Measurements from ENCODE around the gene NR2E1.

NR2E1 gene

DNA sequence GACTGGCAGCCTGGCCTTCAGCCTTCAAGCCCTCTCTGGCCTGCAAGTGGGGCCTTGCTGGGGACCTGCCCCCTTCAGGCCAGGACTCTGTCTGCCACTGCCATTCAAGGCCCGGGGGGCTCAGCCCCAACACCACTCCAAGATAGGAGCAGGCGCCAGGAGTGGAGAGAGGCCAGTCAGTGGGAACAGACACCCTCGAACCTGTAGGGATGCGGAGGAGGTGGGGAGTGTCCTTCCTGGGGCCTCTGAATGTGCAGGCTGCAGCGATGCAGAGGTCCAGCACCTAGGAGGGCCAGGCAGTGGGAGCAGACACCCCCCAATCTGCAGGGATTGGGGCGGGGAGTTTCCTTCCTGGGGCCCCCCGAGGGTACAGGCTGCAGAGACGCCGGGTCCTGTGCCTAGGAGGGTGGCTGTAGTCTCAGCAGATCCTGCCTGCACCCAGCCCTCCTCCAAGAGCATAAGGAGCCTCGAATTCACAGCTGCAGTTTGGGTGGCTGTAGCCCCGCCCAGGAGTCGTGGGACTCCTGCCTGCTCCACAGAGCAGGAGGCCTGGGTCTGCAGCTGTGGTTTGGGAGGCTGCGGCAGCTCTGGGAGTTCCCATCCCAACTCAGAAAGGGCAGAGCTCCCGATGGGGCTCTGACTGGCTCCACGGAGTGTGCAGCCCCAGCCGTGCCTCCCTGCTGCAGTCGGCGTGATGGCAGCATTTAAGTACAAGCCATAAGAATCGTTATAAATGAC, 33.1 kb downstream of the NR2E1 start:
- Histone ChIP-seq H3K27ac (no peak overlapping the region), H3K4me3 (no peak overlapping the region)

DNA sequence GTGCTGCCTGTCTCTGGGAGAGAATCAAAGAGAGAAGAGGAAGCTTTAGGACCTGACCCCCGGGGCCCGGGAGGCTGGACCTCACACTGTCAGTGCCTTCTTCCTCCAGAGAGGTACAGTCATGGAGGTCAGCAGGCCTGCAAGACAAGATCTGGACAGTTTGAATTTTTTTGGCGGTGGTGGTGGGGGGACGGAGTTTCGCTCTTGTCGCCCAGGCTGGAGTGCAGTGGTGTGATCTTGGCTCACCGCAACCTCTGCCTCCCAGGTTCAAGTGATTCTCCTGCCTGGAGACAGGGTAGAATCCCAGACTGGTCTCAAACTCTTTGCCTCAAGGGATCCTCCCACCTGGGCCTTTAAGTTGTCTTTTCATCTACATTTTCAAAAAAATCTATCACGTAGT, 34.4 kb downstream of the NR2E1 start:
- Histone ChIP-seq H3K4me3 (no peak overlapping the region), H3K27ac (no peak overlapping the region)

DNA sequence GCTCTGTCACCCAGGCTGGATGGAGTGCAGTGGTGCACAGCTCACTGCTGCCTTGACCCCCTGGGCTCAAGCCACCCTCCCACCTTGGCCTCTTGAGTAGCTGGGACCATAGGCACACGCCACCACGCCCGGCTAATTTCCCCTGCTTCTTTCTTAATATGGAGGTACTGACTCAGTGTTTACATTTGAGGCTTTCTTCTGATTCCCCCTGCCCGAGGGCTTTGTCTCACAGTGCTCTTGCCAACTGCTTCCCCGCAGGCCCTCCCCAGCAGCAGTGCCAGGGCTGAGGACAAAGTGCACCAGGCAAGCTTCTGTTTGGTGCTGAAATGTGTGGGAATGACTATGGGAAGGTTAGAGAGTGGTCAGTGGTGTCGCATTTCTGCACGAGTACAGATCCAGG, 34.8 kb downstream of the NR2E1 start:
- no peak overlapping the region for H3K27ac ChIP-seq

DNA sequence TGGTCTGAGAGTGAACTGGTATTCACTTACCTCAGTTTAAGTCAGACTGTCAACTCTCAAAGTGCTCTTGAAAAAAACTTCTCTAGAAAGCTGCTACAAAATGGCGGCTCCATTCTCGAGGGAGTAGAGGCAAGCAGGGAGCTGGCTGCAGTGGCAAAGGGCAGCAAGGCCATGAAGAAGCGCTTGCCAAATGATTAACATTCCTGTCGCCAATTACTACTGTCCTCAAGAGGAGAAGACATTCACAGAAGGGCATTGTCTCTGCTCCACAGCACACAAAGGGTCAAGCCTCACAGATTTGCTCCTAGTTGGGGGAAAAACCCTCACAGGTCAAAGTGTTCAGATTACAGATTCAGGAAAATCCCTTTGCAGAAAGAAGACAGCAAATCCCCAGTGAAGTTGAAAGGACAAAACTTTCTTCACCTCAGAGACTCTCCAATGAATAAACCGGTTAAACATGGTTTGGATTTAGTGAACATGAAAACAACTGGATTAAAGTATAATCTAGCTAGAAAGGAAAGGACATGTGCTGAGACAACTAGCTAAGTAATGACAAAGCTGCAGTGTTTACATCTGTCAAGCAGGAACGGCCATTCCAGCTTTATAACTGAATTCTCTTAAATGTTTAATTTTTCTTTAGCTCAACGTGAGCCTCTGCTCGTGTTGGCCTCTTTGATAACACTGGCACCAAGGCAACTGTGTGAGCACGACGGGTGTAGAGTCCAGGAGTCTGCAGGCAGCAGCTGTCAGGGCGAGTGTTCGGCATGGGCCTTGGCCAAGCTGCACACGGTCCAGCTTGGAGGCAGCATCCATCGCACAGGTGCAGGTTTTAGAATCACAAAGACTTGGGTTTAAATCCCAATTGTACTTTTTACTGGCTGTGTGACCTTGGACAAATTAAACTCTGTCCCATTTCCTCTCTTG, 37.6 kb downstream of the NR2E1 start:
- no peak overlapping the region for H3K27ac ChIP-seq
- H3K4me3 ChIP-seq, result no peak overlapping the region

More for the DNA sequence above, 34.8 kb downstream of the NR2E1 start:
- no peak overlapping the region for H3K4me3 ChIP-seq

DNA sequence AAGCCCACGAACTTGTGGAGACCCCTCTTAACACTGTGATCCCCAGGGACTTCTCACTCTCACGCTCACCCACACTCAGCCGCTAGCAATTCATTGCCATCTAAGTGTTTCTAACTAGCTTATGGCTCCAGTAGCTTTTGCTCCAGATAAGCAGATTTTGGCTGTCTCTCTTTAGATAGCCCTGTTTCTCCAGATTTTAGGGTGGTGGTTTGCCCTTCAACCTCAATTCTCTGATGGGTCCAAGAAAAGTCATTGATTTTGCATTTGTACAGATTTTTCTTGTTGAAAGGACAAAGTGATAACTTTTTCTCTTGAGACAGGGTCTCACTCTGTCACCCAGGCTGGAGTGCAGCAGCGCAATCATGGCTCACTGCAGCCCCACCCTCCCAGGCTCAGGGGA, 41.2 kb downstream of the NR2E1 start:
- H3K4me3 ChIP-seq, result no peak overlapping the region

DNA sequence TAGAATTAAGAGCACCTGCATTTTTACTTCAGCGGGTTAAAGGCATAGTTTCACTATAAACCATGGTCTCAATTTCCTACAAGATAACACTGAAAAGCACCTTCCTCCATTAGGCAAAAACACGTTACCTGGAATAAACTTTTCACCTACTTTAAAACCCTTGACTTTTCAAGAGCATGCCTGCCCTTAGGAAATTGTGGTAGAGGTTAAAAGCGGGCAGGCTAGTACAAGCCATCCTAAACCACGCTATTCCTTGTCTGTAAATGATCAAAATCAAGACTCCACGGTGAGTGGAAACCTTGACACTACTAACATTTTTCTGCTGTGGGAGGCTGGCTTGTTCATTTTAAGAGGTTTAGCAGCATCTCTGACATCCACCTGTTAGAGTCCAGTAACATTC, 43.9 kb downstream of the NR2E1 start:
- Histone ChIP-seq H3K4me3 (no peak overlapping the region), H3K27ac (peak overlapping the region in 1 of 21 experiments; percentile 16)

More for the DNA sequence above, 41.2 kb downstream of the NR2E1 start:
- no peak overlapping the region for H3K27ac ChIP-seq

DNA sequence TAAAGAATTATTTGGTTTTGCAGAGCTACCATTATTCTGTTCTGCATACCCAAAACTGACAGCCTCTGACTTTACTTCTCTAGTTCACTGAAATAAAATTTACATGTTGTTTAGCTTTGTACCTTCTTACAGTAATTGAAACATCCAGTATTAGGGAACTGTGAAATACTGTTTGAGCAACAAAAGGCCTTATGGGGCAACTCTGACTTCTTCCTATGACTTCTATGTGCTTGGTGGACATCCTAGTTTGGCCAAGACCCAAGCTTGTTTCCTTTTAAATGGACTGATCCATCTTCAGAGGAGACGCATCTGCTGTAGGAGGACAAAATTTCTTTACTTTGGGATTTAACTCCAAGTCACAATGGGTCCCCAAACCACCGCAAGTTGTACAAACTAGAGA, 44.7 kb downstream of the NR2E1 start:
- Histone ChIP-seq H3K27ac (no peak overlapping the region), H3K4me3 (no peak overlapping the region)

DNA sequence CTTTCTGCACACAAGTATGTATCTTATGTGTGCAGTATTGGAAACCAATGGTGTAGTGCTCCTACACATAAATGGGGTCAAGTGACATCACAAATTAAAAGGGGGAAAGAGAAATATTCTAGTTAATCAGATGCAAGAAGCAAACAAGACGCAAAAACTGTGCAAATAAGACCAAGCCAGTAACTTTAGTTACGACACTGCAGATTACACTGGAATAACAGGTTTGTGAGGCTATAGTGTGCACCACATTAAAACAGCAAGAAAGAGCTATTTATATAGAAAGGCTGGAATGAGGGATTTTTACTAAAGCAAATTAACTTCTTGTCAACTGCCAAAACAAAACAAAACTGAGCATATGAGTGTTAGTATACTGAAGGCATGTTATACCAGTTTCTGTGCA, 45.8 kb downstream of the NR2E1 start:
- H3K27ac ChIP-seq, result no peak overlapping the region
- H3K4me3 ChIP-seq, result no peak overlapping the region

DNA sequence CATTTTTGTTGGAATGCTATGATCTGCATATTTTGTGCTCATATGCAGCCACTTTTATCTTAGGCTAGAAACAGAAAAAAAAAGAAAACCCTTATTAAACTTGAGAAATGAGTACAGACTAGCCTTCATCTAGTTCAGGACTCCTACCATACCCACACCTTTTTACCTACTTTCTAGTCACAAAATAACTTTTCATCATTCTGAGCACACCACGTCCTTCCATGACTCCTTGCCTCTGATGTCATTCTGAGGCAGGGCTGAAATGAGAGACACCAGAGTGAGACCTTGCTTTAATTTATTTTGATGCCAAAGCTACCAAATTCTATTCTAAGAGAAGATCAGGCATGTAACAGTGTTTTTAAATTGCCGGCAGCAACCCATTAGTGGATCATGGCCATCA, 56.2 kb downstream of the NR2E1 start:
- Histone ChIP-seq H3K27ac (no peak overlapping the region), H3K4me3 (no peak overlapping the region)

DNA sequence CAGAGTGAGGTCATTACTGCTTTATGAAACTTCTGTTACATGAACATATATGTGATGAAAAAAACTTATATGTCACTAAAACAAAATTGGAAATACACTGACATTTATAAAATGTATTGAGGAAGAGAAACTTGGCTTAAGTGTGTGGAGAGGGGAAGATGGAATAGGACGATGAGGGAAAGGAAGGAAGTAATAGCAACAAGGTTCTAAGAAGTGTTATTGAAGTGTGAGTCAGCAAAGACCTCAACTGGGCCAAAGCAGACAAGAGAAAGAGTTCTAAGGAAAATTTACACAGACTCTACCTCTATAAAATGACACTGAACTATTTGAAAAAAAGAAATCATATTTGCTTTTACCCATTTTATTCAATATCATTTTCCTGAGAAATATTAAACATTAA, 56.7 kb downstream of the NR2E1 start:
- no peak overlapping the region for H3K4me3 ChIP-seq
- no peak overlapping the region for H3K27ac ChIP-seq

DNA sequence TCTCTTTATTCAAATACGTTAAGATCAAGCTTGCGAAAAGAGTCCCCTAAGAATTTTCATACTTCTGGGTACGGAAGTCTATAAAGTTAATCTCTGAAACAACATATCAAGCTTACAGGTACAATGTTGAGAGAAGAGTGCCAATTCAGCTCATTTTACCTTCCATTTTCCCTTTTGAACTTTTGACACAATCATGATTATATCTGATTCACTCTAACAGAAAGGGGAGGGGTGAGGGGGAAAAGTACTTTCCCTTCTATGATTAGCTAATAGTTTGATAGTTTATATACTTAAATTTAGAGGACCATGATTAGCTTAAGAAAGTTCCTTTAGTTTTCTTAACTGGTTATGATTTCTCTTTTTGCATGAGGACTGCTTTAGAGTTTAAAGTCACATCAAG, 61.5 kb downstream of the NR2E1 start:
- no peak overlapping the region for H3K4me3 ChIP-seq
- H3K27ac ChIP-seq, result no peak overlapping the region

DNA sequence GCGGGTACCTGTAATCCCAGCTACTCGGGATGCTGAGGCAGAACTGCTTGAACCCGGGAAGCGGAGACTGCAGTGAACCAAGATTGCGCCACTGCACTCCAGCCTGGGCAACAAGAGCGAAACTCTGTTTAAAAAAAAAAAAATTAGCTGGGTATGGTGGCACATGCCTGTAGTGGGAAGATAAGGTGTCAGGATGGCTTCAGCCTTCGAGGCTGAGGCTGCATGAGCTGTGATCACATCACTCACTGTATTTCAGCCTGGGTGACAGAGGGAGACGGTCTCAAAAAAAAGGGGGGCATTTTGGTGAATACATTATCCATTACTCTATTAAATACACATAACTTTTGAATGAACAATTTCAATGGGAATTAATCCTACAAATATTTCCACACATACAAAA, 62.6 kb downstream of the NR2E1 start:
- Histone ChIP-seq H3K27ac (no peak overlapping the region), H3K4me3 (no peak overlapping the region)

DNA sequence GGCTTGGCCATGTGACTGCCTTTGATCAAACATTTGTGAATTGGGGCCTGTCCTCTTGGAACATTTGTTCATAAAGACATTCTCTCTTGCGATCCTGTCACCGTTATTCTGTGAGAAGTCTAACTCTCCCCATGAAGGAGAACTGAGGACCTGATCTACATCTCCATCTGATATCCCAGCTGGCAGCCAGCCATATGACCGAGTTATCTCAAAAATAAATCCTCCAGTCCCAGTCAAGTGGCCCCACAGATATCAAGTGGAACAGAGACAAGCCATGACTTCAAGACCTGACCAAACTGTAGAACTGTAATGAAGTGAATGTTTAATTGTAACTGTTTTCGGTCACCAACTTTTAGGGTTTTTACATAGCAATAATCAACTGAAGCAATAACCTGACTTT, 69.3 kb downstream of the NR2E1 start:
- no peak overlapping the region for H3K27ac ChIP-seq

DNA sequence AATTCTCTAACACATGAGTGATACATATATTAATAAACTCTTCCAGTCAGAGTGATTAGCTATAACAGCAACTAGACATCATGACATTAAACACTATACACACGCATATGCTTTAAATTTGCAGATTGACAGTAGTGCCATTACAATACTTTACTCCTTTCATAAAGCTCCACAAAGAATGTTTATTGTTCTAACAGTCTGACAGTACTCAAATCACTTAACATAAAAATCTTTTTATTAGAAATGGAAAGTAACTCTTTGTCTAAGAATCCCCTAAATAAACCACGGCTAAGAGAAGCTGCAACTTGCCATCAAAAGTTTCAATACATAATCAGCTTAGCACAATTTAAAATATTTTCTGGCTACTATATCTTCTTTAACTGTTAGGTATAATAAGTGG, 71.0 kb downstream of the NR2E1 start:
- no peak overlapping the region for H3K4me3 ChIP-seq
- H3K27ac ChIP-seq, result no peak overlapping the region

More for the DNA sequence above, 69.3 kb downstream of the NR2E1 start:
- H3K4me3 ChIP-seq, result no peak overlapping the region

DNA sequence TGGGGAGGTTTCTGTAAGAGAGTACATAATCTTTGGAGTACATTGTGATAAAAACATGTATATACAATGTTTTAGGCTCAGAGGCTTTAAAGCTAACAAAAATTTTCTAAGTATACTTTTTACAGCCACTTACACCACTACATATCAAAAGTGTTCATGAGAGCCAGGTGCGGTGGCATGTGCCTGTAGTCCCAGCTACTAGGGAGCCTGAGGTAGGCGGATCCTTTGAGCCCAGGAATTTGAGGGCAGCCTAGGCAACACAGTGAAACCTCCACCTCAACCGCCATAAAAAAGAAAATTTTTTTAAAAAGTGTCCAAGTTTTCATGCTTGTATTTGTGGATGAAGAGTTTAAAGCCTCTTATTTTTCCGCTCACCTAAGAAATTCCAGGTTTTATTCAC, 72.5 kb downstream of the NR2E1 start:
- H3K4me3 ChIP-seq, result no peak overlapping the region

More for the DNA sequence above, 72.5 kb downstream of the NR2E1 start:
- no peak overlapping the region for H3K27ac ChIP-seq

Measured in skin epidermis (tissue), 12 donors.